HS-5 (cell line): Measurements from ENCODE around the gene SLC5A2.
"Not testable (repeated sequence)": the region's sequence is repeated elsewhere in the genome, so short reads cannot be mapped to it uniquely, and the experiment has no call there.

Experiments used
- DNase-seq: peaks from one replicate; pipeline ENCODE4 v3.0.0-alpha.2; 2012; ENCODE audit warnings: low read depth

Gene SLC5A2

GRCh38 chr16:31483081-31483480, at the start of gene SLC5A2:
Gene SLC5A2, plus strand, starts transcription at chr16:31483123. Its CDS starts 14 bp downstream, at chr16:31483137.
- DNase-seq: no peak

DNA sequence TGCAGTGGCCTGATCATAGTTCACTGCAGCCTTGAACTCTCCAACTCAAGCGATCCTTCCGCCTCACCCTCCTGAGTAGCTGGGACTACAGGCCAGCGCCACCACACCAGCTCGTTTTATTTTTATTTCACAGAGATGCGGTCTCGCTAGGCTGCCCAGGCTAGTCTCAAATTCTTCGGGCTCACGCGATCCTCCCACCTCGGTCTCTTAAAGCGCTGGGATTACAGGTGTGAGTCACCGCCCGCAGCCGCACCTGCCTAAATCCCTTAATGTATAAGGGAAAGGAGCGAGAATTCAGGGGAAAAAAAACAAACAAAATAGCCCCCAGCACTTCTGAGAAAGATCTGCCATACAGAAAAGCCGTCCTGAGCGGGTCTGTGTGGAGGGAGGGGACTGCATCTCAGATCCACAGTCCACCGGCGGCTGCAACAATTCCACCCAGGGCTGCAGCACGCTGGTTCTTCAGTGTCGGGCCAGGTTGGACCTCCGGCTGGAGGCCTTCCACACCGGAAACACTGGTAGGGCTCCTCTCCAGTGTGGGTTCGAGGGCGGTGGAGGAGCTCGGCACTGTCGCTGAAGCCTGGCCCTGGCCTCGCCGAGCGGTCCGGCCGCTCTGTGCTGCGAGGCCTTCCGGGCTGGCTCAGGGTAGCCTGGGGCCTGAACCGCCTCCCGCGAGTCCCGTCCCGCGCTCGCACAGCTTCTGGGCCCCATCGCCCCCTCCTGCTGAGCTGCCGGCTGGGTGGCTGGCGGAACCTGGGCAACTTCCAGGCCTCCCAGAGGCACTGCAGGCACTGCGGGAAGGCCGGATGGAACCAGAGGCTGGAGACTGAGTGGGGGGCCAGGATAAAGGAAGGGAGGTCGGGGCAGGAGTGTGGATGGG, 47.3 kb upstream of the SLC5A2 start:
- no peak for DNase-seq

DNA sequence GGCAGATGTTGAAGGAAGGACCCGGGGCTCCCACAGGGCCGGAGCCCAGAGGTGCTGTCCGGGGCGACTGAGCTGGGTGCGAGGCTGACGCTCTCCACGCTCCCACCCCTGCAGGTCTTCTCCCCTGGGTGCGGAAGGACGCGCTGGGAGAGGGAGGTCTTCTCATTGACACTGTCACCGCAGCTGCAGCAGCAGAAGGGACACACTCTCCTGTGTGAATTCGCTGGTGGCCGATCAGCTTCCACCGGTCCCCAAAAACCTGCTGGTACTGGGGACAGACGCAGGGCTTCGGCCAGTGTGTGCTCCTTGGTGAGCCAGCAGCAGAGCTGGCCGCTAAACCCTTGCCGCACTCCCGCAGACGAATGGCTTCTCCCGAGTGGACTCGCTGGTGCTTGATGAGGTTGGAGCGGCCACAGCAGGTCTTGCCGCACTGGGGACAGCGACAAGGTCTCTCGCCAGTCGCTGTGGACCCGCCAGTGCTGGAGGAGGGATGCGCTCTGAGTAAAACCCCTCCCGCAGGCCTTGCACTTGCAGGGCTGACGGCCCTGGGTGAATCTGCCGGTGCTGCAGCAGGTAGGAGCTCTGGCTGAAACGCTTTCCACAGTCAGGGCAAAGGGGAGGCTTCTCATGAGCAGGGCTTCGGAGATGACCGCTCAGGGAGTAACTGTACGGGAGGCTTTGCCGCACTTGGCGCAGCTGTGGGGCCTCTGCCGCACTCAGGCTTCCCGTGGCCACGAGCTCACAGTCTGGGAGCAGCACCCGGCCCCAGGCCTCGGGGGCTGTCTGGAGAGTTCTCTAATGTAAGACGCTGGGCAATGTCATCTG, 46.5 kb upstream of the SLC5A2 start:
- no peak for DNase-seq

DNA sequence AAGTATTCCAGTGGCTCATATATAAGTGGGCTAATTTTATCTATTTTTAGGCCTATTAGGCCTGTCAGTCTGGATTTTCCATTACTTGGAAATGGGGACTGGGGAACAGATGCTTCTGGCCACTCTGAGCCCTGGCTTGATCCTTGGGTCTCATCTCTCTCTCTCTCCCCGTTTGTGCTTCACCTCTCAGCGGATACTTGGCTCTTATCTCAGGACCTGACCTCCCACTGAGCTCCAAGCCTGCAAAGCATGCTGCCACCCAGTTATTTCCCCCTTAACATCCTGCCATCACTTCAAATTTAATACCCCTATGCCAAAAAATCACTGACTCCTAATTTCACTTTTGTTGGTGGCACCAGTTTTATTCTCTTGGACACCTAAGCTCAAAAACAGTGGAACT, 44.5 kb upstream of the SLC5A2 start:
- DNase-seq: no peak

DNA sequence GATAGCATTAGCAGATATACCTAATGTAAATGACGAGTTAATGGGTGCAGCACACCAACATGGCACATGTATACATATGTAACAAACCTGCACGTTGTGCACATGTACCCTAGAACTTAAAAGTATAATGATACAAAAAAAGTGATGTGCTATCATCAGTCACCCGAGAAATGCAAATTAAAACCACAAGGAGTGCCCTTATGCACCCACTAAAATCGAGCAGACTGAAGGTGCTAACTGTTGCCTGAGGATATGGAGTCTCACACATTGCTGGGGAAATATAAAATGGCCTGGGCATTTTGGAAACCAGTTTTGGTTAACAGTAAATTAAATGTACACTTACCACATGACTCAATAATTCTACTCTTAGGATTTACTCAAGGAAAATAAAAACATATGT, 43.9 kb upstream of the SLC5A2 start:
- DNase-seq: not testable (repeated sequence)

DNA sequence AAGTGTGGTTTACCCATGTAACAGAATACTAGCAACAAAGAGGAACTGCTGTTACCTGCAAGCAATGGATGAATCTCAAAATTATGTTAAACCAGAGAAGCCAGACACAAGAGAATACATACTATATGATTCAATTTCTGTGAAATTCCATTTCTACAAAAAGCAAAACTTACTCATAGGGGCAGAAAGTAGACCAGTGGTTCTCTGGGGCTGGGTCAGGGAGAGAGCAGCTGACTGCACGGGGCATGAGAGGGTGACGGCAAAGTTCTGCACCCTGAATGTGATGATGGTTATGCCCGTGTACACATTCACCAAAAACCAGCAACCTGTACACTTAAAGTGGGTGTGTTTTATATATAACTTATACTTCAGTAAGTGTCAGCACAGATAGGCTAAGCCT, 43.4 kb upstream of the SLC5A2 start:
- no peak for DNase-seq

DNA sequence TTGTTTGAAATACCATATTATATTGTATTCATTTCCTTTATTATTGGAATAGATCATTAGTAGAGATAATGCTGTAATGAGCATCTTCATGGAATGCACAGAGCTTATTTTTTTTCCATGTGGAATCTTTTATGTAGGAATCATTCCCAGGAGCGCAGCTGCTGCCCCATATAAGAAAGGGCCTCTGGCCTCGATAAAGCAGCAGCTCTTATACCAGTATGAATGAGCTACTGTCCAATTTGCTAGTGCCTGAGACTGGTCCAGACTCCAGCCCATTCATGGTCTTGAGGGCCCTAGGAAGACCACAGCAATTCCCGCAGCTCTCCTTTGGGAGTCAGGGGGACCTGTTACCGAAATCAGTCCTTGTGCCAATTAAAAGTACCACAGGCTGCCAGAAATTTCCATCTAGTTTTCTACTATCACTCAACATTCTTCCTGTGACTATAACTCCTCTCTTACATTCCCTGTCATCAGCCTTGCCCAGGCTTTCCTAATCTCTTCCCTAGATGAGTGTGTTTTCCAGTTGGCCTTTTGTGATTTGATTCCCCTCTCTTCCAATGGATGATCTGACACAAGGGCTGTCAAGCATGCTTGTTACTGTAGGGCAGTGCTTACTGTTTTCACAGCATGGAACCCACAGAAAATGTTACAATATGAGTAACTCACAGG, 42.3 kb upstream of the SLC5A2 start:
- DNase-seq: no peak

DNA sequence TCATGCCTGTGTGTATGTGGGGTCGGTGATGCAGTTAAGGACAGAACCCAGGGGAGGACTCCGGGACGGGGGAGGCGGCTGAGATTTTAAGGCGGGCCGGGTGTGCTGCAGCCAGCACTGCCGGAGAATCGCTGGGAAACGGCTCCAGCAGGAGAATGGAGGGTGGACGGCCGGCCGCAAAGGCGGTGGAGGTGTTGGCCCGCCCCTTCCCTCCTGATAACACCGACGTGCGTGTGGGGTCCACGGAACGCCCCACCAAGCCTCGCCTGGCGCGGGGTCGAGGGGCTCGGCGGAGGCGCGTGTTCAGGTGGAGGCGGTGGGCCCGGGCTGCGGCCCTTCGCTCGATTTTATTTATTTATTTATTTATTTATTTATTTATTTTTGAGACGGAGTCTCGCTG, 41.0 kb upstream of the SLC5A2 start:
- no peak for DNase-seq

GRCh38 chr16:31445931-31446330, 37.0 kb upstream of the SLC5A2 start:
- not testable (repeated sequence) for DNase-seq

- DNase-seq: no peak
Observed at GRCh38 chr16:31451201-31451600, 31.7 kb upstream of the SLC5A2 start.

DNA sequence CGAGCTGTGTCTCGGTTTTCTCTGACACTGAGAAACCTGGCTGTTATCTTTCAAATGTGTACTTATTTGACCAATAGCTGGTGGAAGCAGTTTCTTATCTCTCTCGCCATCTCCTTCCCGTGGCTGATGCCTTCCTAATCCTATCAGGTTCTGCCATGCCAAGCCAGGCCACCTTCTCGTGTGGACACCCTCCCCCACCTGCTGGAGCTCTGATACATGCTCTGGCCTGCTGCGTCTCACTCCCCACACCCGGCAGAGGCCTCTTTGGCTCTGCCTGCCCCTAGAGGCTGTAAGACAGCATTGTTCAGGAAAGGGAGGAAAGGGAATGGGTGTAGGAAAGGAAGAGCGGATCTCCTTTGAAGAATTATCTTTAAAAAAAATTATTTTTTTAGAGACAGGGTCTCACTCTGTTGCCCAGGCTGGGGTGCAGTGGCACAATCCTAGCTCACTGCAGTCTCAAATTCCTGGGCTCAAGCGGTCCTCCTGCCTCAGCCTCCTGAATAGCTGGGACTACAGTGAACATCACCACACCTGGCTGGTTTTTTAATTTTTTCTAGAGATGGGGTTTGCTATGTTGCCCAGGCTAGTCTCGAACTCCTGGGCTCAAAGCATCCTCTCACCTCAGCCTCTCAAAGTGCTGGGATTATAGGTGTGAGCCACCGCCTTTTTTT, 31.1 kb upstream of the SLC5A2 start:
- peak; percentile 18 for DNase-seq

GRCh38 chr16:31452631-31453106, 30.3 kb upstream of the SLC5A2 start:
- DNase-seq: peak; percentile 82

DNA sequence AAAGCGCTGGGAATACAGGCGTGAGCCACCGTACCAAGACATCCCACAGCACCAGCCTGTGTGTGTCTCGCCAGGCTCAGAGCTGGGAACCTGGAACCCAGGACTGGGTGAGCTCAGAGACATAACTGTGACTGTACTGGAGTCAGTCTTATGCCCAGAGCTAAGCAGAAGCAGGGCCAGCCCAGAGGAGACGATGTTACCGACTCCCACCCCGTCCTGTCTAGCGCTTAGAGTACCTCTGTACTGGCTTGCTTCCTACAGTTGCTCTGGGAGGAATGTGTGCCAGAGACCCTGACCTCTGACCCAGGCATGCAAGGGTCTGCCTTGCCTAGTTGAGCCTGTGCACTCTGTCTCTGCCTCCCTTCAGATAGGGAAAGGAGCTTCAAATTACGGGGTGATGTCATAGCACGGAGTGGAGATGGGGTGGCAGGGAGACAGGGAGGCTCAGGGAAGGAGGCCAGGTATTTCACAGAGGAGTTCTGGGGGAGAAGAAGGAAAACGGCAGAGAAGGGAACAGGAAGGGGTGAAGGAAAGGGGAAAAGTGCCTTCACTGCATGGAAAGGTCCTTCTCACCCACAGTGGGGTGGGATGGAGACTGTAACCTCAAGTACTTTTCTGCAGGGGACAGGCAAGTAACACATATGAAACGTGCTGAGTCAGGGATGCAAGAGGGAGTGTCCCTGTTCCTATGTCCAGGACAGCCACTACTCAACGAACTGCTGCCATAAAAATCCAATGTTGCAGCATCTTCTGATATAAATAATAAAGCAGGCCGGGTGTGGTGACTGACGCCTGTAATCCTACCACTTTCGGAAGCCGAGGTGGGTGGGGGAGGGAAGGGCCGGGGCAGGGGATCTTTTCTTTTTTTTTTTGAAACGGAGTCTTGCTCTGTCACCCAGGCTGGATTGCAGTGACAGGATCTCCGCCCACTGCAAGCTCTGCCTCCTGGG, 29.4 kb upstream of the SLC5A2 start:
- peak; percentile 20 for DNase-seq

DNA sequence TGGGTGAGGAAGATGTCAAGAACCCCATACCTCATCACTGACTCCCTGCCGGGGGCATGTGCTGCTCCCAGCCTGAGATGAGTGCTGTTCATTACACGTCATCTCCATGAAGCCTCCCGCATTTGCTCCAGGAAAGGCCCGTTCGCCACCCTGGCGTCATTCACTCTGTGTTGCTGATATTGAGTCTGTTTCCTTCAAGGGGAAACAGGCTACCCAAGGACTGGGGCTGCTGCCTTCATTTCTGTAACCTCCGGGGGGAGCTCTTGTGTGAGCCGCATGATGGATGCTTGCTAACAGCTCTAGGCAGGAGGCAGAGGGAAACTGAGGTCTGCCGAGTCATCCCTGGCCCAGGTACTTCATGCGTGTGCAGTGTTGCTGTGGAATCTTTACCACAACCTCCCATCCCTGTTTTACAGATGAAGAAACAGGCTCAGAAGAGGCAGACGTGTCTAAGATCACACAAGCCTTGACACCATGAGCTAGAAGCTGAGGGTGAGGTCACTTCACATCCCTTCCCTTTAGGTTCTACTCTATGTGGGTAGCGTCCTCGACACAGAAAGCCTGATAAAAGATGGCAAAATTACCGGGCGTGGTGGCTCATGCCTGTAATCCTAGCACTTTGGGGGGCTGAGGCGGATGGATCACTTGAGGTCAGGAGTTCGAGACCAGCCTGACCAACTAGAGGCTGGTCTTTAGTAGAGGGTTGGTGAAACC, 27.2 kb upstream of the SLC5A2 start:
- no peak for DNase-seq

- no peak for DNase-seq
Observed at GRCh38 chr16:31456988-31457360, 25.9 kb upstream of the SLC5A2 start.

DNA sequence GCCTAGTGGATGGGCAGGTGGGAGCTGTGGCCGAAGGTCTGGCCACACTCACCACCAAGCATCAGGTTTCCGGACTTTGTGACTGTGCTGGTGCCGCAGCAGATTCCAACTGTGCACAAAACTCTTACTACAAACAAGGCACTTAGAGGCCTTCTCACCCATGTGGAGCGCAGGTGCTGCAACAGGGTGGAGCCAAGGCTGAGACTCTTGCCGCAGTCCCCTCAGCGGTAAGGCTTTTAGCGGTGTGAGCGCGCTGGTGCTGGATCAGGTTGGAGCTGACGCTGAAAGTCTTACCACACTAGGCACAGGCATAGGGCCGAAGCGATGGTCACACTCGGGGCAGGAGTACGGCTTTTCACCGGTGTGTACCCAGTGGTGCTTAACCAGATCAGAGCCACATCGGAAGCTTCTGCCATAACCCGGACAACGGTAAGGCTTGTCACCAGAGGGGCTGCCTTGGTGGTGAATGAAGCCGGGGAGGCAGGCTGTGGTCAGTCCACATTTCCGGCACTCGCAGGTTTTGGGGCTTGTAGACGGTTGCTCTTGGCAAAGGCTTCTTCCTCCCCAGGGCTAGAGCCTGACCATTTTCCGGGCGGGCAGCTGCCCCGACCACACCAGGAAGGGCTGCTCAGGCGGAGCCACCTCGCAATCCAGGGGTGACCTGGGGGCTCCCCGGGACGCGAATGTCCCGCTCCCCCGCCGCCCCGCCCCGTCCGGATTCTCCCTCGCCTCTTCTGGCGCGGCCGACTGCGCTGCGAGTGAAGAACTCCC, 24.7 kb upstream of the SLC5A2 start:
- no peak for DNase-seq

DNA sequence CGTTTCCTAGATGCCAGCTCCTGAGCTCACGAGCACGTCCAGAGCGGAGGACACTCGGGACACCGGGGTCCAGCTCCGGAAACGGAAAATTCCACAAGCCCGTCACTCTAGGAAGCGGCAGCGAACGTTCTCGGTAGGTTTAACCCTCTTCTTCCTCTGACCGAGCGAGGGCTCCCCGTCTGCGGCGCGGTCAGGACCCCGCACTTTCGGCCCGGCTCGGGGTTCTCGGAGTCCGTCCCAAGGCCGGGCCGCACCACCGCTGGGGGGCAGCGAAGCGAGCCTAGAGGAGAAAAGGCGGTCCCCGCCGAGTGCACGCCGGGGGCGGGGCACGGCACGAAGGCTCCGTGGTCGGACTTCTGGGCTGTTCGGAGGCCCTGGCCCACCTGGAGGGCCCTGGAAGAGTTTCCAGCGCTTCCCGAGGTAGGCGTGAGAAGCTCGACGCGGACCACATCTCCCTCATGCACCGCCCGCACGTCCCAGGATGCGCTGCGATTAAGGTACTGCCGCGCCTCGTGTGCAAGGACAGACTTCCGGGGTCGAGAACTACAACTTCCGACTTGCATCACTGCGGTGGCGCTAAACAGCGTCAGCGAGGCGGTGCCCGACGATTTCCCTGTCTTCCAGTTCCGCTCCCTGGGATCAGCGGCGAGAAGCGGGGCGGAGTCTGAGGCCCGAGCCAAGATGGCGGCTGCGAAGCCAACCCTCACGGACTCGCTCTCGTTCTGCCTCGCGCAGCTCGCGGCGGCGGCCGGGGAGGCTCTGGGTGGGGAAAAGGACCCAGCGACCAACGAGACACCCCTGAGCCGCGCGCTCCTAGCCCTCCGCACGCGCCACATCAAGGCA, 23.9 kb upstream of the SLC5A2 start, which contains the start of gene ARMC5:
Gene ARMC5 (plus strand): TSS at position 658 of the 843 bp plus-strand sequence. CDS start 24 bp downstream, at position 682.
- peak; percentile 95 for DNase-seq
